Measurements from ENCODE around the gene CADM1. TPM values are rescaled to one million over a fixed set of nuclear protein-coding genes. Genes with fewer than 3 reads are reported as not detected.

Gene CADM1
- total RNA-seq, 2 experiments from 2014 or later, result 59.7 to 89.7 TPM

DNA sequence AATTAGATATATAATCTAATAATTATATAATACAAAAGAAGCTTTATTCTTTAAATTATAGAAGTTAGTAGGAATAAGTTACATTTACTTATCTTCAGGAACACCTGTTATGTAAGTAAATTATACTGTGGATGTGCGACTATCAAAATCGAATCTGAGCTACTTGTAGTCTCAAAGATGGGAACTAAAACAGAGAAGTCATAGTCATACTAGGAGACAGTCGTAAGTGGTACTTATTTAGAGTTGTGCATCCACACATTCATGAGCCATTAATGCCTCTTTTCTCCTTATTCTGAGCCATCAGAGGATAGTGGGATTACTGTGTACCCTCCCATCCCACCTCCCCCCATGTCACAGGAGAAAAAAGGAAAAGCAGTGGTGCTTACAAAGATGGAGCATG, 114.4 kb downstream of the CADM1 start:
- Histone ChIP-seq H3K36me3 (ENCODE audit: insufficient read depth, low read length) (no peaks in the 10 kb centered on the region), H3K79me2 (ENCODE audit: insufficient read depth, low read depth, low read length) (peaks cover 7% of the 10 kb centered on the region; the same call in 1 of the 2 replicates), H3K4me1 (ENCODE audit: insufficient read depth, low read length, poor library complexity, severe bottlenecking) (peaks cover 41% of the 10 kb centered on the region), H3K9me3 (ENCODE audit: low read length) (no peaks in the 10 kb centered on the region), H3K27ac (ENCODE audit: low read depth, low read length, poor library complexity, severe bottlenecking) (peak overlapping the region; percentile 71), H4K20me1 (ENCODE audit: insufficient read depth, low read length) (no peaks in the 10 kb centered on the region), H2AFZ (ENCODE audit: low read length) (peak overlapping the region; percentile 26; the same call in 1 of the 2 replicates), H3K9me2 (ENCODE audit: insufficient read depth, low read length) (no peaks in the 10 kb centered on the region), H3K4me3 (ENCODE audit: low read depth, low read length, poor library complexity, severe bottlenecking) (peak overlapping the region; percentile 56), H3K4me2 (ENCODE audit: low read length) (peak overlapping the region; percentile 84)
- CTCF ChIA-PET (ENCODE audit: unreplicated experiment), result interaction anchor here (0.6 to 0.8 kb wide), 4 partner anchors 77 to 165 kb away, joined by 3 to 15 read pairs (median 4); no protein-coding TSS in a partner anchor
- no peak for DNase-seq (ENCODE audit: low spot score)
- intact Hi-C loops (cut with micrococcal nuclease; ENCODE audit: unreplicated experiment), result loop anchor here (2.0 to 5.0 kb wide), 2 partner anchors 79 to 113 kb away; partner anchors contain the start of gene CADM1
- POLR2A ChIA-PET, result interaction anchor here (0.6 to 2.4 kb wide), 14 partner anchors 9 to 463 kb away, joined by 3 to 10 read pairs (median 4); no protein-coding TSS in a partner anchor
- no TSS peak for BruUV-seq (replicated peaks)
- TF ChIP-seq, protein P1, sequence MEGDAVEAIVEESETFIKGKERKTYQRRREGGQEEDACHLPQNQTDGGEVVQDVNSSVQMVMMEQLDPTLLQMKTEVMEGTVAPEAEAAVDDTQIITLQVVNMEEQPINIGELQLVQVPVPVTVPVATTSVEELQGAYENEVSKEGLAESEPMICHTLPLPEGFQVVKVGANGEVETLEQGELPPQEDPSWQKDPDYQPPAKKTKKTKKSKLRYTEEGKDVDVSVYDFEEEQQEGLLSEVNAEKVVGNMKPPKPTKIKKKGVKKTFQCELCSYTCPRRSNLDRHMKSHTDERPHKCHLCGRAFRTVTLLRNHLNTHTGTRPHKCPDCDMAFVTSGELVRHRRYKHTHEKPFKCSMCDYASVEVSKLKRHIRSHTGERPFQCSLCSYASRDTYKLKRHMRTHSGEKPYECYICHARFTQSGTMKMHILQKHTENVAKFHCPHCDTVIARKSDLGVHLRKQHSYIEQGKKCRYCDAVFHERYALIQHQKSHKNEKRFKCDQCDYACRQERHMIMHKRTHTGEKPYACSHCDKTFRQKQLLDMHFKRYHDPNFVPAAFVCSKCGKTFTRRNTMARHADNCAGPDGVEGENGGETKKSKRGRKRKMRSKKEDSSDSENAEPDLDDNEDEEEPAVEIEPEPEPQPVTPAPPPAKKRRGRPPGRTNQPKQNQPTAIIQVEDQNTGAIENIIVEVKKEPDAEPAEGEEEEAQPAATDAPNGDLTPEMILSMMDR (conservative IDR thresholded peaks at IDR 0.05; ENCODE audit: low read length), result no peak
- no peak for TF ChIP-seq EZH2phosphoT487 (IDR thresholded peaks at IDR 0.05; ENCODE audit: borderline replicate concordance, low read depth, low read length)

DNA sequence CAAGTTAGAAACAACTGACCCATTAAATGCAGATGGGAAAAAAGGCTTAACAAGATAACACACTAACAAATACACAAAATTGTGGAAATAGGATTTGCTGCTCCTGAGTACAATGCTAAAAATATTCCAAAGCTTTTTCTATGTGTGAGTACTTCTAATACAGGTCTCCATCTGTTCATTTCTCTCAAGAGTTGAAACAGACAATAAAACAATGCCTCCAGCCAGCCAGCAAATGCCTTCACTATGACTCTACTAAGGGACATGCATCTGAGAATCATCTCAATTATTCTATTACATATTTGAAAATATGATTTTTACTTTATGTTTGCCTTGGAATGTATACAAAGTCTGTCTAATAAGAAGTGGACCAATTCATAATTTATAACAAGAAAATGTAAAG, 119.0 kb downstream of the CADM1 start:
- H3K36me3 ChIP-seq (ENCODE audit: insufficient read depth, low read length), result no peaks in the 10 kb centered on the region
- no peak overlapping the region for H3K4me2 ChIP-seq (ENCODE audit: low read length)
- ChIA-PET CTCF (ENCODE audit: unreplicated experiment) (no interaction called here), POLR2A (interaction anchor here (0.7 to 1.1 kb wide), 2 partner anchors 9 to 113 kb away, joined by 3 to 6 read pairs; no protein-coding TSS in a partner anchor)
- H4K20me1 ChIP-seq (ENCODE audit: insufficient read depth, low read length), result no peaks in the 10 kb centered on the region
- peaks cover 7% of the 10 kb centered on the region; the same call in 1 of the 2 replicates for H3K79me2 ChIP-seq (ENCODE audit: insufficient read depth, low read depth, low read length)
- no peak overlapping the region for H3K27ac ChIP-seq (ENCODE audit: low read depth, low read length, poor library complexity, severe bottlenecking)
- no TSS peak for BruUV-seq (replicated peaks)
- H2AFZ ChIP-seq (ENCODE audit: low read length), result no peak overlapping the region
- no peak for DNase-seq (ENCODE audit: low spot score)
- TF ChIP-seq EZH2phosphoT487 (IDR thresholded peaks at IDR 0.05; ENCODE audit: borderline replicate concordance, low read depth, low read length), result no peak
- no peaks in the 10 kb centered on the region for H3K9me3 ChIP-seq (ENCODE audit: low read length)
- intact Hi-C loops (cut with micrococcal nuclease; ENCODE audit: unreplicated experiment), result no loop called here
- no peak overlapping the region for H3K4me3 ChIP-seq (ENCODE audit: low read depth, low read length, poor library complexity, severe bottlenecking)
- H3K9me2 ChIP-seq (ENCODE audit: insufficient read depth, low read length), result no peaks in the 10 kb centered on the region
- H3K4me1 ChIP-seq (ENCODE audit: insufficient read depth, low read length, poor library complexity, severe bottlenecking), result peaks cover 18% of the 10 kb centered on the region

DNA sequence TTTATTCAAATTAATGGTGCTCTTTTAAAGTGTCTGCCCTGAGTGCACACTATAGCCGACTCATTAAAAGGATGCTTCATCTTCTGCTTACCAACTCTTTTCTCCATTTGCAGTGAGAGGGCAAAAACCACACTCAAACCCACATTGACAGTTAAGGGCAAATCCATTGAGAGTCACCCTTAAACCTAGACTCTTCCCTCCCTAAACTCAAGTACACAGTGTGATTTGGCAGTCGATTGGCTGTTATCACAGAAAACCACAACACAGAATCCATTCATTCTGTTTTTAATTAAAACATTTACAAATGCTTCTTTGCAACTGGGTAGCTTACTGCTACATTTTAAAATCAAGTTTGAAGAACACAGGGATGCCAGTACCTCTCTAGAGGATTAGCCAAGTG, 120.0 kb downstream of the CADM1 start:
- intact Hi-C loops (cut with micrococcal nuclease; ENCODE audit: unreplicated experiment), result no loop called here
- H3K4me2 ChIP-seq (ENCODE audit: low read length), result no peak overlapping the region
- TF ChIP-seq, protein P1 (conservative IDR thresholded peaks at IDR 0.05; ENCODE audit: low read length), result no peak
- TF ChIP-seq EZH2phosphoT487 (IDR thresholded peaks at IDR 0.05; ENCODE audit: borderline replicate concordance, low read depth, low read length), result no peak
- POLR2A ChIA-PET, result interaction anchor here (0.6 to 1.1 kb wide), 3 partner anchors 10 to 1075 kb away, joined by 3 to 6 read pairs (median 3); no protein-coding TSS in a partner anchor
- no peak overlapping the region for H2AFZ ChIP-seq (ENCODE audit: low read length)
- H3K36me3 ChIP-seq (ENCODE audit: insufficient read depth, low read length), result no peaks in the 10 kb centered on the region
- BruUV-seq (replicated peaks), result no TSS peak
- no peaks in the 10 kb centered on the region for H3K9me3 ChIP-seq (ENCODE audit: low read length)
- H3K27ac ChIP-seq (ENCODE audit: low read depth, low read length, poor library complexity, severe bottlenecking), result no peak overlapping the region
- DNase-seq (ENCODE audit: low spot score), result no peak
- CTCF ChIA-PET (ENCODE audit: unreplicated experiment), result no interaction called here
- peaks cover 4% of the 10 kb centered on the region; the same call in 1 of the 2 replicates for H3K79me2 ChIP-seq (ENCODE audit: insufficient read depth, low read depth, low read length)
- H3K4me1 ChIP-seq (ENCODE audit: insufficient read depth, low read length, poor library complexity, severe bottlenecking), result peaks cover 9% of the 10 kb centered on the region
- 0 out of 2 replicates have a peak, but pooled peaks cover 4% of the 10 kb centered on the region for H4K20me1 ChIP-seq (ENCODE audit: insufficient read depth, low read length)
- H3K9me2 ChIP-seq (ENCODE audit: insufficient read depth, low read length), result no peaks in the 10 kb centered on the region
- H3K4me3 ChIP-seq (ENCODE audit: low read depth, low read length, poor library complexity, severe bottlenecking), result no peak overlapping the region
